Lower leg skin (tissue), 4 donors: ENCODE data around the gene TRAF2. TPM values are rescaled to one million over a fixed set of nuclear protein-coding genes. Genes with fewer than 3 reads are reported as not detected.

Experiments used
- DNase-seq, 2 donors: peaks; one replicate each; pipeline ENCODE4 v3.0.0-alpha.2; 2019; ENCODE audit warnings: low spot score in 2 of 2
- H3K4me3 ChIP-seq: fragments of 200-600 bp; sonication (generic); 2 replicates; pipeline ENCODE4 v1.5.1; 2017; ENCODE audit warnings: mild to moderate bottlenecking, low read depth; ENCODE audit not compliant: poor library complexity, severe bottlenecking
- POLR2A ChIP-seq, 2 donors: fragments of 450-650 bp; IDR thresholded peaks; one replicate each; pipeline ENCODE4 v1.6.1; 2016 to 2017; ENCODE audit warnings: antibody characterized with exemption in 2 of 2, mild to moderate bottlenecking in 1 of 2, moderate library complexity in 1 of 2
- WGBS, 2 donors: methylation state at CpG; one replicate each; pipeline ENCODE4 v1.1.5; 2018; 5-methylcytosine and 5-hydroxymethylcytosine counted together
- intact Hi-C: fragments of 100-400 bp; cut with DNase I; formaldehyde crosslinking; loops from one replicate; pipeline ENCODE4 v1.15.0; 2023; ENCODE audit warnings: low total_unique reads
- total RNA-seq, 4 donors: library from RNA; depleted of rRNA; stranded (reverse); fragments of >200 nt; gene quantifications; one replicate each; pipeline ENCODE4 v1.1.0, GENCODE V29; 2016
- TF ChIP-seq, protein P1 (sequence below), 3 donors: fragments of 450-650 bp; IDR thresholded peaks; one replicate each; pipeline ENCODE4 v1.5.1; 2016; ENCODE audit warnings: antibody characterized with exemption in 3 of 3, mild to moderate bottlenecking in 3 of 3, moderate library complexity in 2 of 3

The TRAF2 gene
- total RNA-seq, 4 donors from 2014 or later = 13.2 to 16.7 (median 15.8) TPM

DNA sequence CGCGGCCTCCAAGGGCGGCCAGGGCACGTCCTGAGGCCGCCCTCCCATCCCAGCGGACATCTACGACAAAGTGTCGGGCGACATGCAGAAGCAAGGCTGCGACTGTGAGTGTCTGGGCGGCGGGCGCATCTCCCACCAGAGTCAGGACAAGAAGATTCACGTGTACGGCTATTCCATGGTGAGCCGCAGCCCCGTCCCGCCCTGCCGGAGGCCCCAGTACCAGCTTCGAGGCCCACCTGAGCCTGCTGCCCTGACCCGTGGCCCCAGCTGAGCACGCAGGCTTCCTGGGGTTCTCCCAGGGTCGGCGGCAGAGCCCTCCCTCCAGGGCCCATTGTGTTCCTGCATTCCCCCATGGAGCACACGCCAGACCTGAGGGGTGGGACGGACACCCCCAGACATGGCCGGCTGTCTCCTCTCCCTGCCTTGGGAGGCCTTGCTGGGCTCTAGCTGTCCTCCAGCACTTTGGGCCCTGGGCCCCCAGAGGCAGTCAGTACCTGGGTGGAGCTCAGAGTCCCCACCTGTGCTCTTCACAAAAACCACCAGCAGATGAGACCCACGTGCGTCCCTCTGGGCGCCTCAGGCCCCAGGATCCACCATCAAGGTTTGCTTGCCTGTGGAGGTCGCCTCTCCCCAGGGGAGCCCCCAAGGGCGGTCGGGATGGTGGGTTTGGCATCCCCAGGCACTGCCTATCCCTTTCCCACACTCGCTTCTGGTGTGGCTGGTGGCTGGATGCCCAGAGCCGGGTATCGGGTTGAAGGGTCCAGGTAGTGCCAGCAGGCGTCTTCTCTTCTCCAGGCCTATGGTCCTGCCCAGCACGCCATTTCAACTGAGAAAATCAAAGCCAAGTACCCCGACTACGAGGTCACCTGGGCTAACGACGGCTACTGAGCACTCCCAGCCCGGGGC, 36.1 kb upstream of the TRAF2 start:
- TF ChIP-seq, protein P1, sequence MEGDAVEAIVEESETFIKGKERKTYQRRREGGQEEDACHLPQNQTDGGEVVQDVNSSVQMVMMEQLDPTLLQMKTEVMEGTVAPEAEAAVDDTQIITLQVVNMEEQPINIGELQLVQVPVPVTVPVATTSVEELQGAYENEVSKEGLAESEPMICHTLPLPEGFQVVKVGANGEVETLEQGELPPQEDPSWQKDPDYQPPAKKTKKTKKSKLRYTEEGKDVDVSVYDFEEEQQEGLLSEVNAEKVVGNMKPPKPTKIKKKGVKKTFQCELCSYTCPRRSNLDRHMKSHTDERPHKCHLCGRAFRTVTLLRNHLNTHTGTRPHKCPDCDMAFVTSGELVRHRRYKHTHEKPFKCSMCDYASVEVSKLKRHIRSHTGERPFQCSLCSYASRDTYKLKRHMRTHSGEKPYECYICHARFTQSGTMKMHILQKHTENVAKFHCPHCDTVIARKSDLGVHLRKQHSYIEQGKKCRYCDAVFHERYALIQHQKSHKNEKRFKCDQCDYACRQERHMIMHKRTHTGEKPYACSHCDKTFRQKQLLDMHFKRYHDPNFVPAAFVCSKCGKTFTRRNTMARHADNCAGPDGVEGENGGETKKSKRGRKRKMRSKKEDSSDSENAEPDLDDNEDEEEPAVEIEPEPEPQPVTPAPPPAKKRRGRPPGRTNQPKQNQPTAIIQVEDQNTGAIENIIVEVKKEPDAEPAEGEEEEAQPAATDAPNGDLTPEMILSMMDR (IDR thresholded peaks at IDR 0.05) = no peak
- TF ChIP-seq POLR2A (IDR thresholded peaks at IDR 0.05) = no peak
- no peak for DNase-seq

DNA sequence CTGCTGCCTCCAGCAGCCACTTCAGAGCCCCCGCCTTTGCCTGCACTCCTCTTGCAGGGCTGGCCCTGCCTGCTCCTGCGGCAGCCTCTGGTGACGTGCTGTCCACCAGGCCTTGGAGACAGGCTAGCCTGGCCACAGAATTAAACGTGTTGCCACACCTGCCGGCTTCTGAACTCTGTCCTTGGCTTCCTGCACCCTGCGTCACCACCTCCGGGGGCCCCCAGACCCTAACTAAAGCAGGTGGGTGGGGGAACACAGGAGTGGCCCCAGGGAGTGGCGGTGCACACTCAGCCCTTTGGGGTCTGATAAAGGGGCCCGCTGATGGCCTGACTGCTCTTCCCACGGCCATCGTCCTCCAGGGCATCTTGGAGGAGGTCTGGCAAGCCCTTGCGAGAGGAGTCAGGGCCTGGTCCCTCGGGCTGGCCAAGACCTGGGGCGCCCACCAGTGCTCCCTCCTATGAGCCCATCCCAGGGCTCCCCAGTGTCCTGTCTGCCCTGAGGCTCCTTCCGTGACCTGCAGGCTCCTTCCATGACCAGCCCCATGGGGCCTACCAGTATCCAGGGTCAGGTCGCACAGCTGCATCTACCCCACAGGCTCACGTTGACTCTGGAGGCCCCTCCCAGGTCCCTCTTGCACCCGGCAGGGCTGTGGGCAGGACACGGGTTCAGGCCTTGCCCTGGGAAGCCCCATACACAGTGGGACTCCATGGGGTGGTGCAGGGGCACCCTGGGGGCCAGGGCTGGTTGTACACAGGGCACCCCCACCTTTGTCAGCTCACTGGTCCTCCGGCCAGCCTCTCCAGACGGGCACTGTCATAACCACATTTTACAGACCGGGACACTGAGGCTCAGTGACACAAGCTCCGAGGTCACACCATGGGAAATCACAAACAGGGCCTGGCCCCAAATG, 35.2 kb upstream of the TRAF2 start:
- WGBS, 2 donors = 78 to 84% methylated on average over 22 to 23 of the region's 23 CpGs
- TF ChIP-seq, protein P1 (IDR thresholded peaks at IDR 0.05) = no peak
- TF ChIP-seq POLR2A (IDR thresholded peaks at IDR 0.05) = no peak
- no peak overlapping the region for H3K4me3 ChIP-seq
- intact Hi-C loops = loop anchor here (10.0 kb wide), 1 partner anchor 94 kb away; the partner anchor contains the start of genes C8G and FBXW5
- DNase-seq = no peak

More for the DNA sequence above, 36.1 kb upstream of the TRAF2 start:
- intact Hi-C loops = loop anchor here (10.0 kb wide), 1 partner anchor 95 kb away; the partner anchor contains the start of genes C8G and FBXW5
- no peak overlapping the region for H3K4me3 ChIP-seq
- 34 to 35% methylated on average over 26 to 40 of the region's 43 CpGs for WGBS, 2 donors

DNA sequence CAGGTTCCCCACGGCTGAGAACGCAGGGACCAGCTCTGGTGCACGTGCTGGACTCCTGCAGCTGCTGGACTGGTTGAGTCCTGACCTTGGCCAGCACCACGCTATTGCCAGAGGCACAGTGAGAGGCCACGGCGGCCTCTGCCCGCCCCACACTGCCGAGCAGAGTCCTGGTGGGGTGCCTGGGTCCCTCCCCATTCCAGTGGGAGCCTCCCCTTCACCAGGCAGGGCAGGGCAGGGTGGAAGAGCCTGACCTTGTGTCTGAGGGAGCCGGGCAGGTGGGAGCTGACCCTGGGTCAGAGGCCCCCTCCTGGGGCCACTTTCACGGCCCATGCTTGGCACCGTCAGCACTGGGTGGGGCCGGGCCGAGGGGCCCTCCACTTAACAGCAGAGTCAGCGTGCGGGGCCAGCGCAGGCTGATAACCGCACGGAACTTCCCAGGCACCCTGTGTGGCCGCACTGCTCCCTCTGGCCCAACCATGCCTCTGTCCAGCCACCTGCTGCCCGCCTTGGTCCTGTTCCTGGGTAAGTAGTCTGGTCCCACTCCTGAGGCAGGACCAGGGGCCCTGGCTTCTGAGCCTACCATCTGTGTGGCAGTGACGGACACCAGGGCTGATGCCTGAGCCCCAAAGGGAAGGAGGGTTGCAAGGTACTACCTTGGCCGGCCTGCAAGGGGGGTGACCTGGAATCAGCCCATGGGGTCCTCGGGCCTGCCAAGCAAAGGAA, 34.2 kb upstream of the TRAF2 start, which contains the start of gene MAMDC4:
TSS of gene MAMDC4 (plus strand) at position 406 of the 723 bp plus-strand sequence. CDS start at position 477, 71 bp downstream.
- TF ChIP-seq POLR2A (IDR thresholded peaks at IDR 0.05) = no peak
- TF ChIP-seq, protein P1 (IDR thresholded peaks at IDR 0.05) = no peak
- no peak within 1 kb of the TSS for H3K4me3 ChIP-seq
- WGBS, 2 donors = 77 to 79% methylated on average over 11 to 20 of the region's 23 CpGs
- DNase-seq = no peak
- intact Hi-C loops = loop anchor here (10.0 kb wide), 1 partner anchor 93 kb away; the partner anchor contains the start of genes C8G and FBXW5

DNA sequence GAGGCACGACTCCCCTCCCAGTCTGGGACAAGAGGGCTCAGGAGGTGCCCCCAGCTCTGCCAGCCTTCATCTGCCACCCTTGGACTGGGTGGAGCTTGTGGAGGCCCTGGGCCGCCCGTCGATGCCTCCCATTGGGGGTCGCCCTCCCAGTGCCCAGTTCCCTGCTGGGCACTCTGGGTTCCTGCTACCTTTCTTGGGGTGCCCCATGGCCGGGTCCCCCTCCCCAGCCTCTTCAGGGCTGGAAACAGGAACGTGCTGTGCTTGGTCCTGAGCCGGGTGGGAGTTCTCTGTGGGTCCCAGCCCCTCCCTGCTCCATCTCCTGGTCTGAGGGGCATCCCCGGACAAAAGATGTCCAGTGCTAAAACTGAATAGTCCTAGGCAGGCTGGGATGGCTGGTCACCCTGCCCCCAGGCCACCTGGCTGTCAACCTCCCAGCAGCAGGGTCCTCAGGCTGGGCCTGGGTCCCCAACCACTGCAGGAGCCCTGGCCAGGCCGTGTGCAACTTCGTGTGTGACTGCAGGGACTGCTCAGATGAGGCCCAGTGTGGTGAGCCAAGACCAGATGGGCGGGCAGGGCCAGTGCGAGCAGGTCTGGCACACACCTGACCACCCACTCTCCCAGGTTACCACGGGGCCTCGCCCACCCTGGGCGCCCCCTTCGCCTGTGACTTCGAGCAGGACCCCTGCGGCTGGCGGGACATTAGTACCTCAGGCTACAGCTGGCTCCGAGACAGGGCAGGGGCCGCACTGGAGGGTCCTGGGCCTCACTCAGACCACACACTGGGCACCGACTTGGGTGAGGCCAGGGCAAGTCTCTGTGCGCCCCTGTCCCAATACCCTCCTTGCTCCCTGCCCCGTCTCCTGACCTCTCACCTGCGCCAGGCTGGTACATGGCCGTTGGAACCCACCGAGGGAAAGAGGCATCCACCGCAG, 33.4 kb upstream of the TRAF2 start:
- TF ChIP-seq, protein P1 (IDR thresholded peaks at IDR 0.05) = no peak
- no peak for TF ChIP-seq POLR2A (IDR thresholded peaks at IDR 0.05)
- no peak for DNase-seq
- intact Hi-C loops = loop anchor here (10.0 kb wide), 1 partner anchor 92 kb away; the partner anchor contains the start of genes C8G and FBXW5
- no peak overlapping the region for H3K4me3 ChIP-seq
- 80 to 84% methylated on average over 26 to 27 of the region's 29 CpGs for WGBS, 2 donors
